ENCODE measurements around the gene IFI6.

DNA sequence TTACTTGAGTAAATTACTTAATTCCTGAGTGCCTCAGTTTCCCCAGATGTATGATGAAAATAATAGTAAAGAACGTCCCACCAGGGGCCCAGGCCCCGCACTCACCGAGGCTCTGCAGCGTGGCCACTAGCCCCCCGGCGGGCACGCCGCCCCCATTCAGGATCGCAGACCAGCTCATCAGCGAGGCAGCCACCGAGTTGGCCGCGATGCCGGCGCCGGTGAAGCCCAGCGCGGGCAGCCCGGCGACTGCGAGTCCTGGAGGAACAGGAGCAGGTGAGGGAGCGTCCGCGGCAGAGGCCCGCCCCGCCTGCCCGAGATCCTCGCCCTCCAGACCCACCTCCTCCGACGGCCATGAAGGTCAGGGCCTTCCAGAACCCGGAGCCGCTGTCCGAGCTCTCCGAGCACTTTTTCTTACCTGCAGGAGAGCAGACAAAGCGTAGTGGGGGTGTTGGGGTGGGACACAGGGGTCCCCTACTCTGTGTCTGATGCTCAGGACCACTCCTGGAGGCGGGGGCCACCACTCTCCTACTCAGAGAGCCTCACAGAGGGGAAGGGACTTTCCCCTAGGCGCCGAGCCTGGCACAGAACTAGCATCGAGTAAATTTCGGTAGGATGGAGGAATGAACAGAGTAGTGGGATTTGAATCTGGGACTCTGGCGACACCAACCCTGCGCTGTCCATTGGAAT lies 3.7 kb downstream of the IFI6 start:
- no peak for TF ChIP-seq CTCF (IDR thresholded peaks at IDR 0.05; ENCODE audit: insufficient read depth, low read depth, low read length)
- TF ChIP-seq EZH2 (IDR thresholded peaks at IDR 0.05; ENCODE audit: insufficient read depth, low read length), result no peak
